ENCODE data around the gene HTR7.
A peak's percentile ranks its signal among the peaks of the same experiment; 100 is the strongest.

HTR7 gene

GRCh38 chr10:90790422-90790821 lies 67.4 kb downstream of the HTR7 start:
- Histone ChIP-seq H3K27me3 (ENCODE audit: insufficient read depth, low read depth) (no peaks in the 10 kb centered on the region), H4K20me1 (ENCODE audit: insufficient read depth) (no peaks in the 10 kb centered on the region), H3K9ac (no peak overlapping the region), H3K4me1 (ENCODE audit: low read depth, poor library complexity, severe bottlenecking) (peaks cover 12% of the 10 kb centered on the region), H3K36me3 (ENCODE audit: insufficient read depth) (no peaks in the 10 kb centered on the region), H3K79me2 (ENCODE audit: insufficient read depth, low read depth) (no peaks in the 10 kb centered on the region), H3K4me3 (IDR thresholded peaks at IDR 0.05; ENCODE audit: insufficient read depth, low read depth, low read length) (no peak overlapping the region), H3K27ac (no peak overlapping the region), H2AFZ (ENCODE audit: low read depth) (no peak overlapping the region), H3K4me2 (no peak overlapping the region)
- TF ChIP-seq CTCF (conservative IDR thresholded peaks at IDR 0.05; ENCODE audit: low read depth, low read length) = no peak

GRCh38 chr10:90788968-90789367 lies 68.9 kb downstream of the HTR7 start:
- H3K4me3 ChIP-seq (IDR thresholded peaks at IDR 0.05; ENCODE audit: insufficient read depth, low read depth, low read length) = no peak overlapping the region
- no peak overlapping the region; the same call in 1 of the 2 replicates for H3K4me2 ChIP-seq
- no peak overlapping the region for H3K27ac ChIP-seq
- H3K4me1 ChIP-seq (ENCODE audit: low read depth, poor library complexity, severe bottlenecking) = peaks cover 12% of the 10 kb centered on the region
- H3K79me2 ChIP-seq (ENCODE audit: insufficient read depth, low read depth) = no peaks in the 10 kb centered on the region
- TF ChIP-seq CTCF (conservative IDR thresholded peaks at IDR 0.05; ENCODE audit: low read depth, low read length) = no peak
- H4K20me1 ChIP-seq (ENCODE audit: insufficient read depth) = no peaks in the 10 kb centered on the region
- H2AFZ ChIP-seq (ENCODE audit: low read depth) = 0 out of 2 replicates have a peak overlapping the region, but pooled peaks have one; percentile 6
- no peaks in the 10 kb centered on the region for H3K36me3 ChIP-seq (ENCODE audit: insufficient read depth)
- no peak overlapping the region for H3K9ac ChIP-seq
- H3K27me3 ChIP-seq (ENCODE audit: insufficient read depth, low read depth) = no peaks in the 10 kb centered on the region

- Histone ChIP-seq H3K36me3 (ENCODE audit: insufficient read depth) (no peaks in the 10 kb centered on the region), H3K27ac (no peak overlapping the region), H3K4me3 (IDR thresholded peaks at IDR 0.05; ENCODE audit: insufficient read depth, low read depth, low read length) (no peak overlapping the region), H2AFZ (ENCODE audit: low read depth) (no peak overlapping the region), H3K9ac (no peak overlapping the region), H3K27me3 (ENCODE audit: insufficient read depth, low read depth) (no peaks in the 10 kb centered on the region), H3K4me2 (no peak overlapping the region), H4K20me1 (ENCODE audit: insufficient read depth) (no peaks in the 10 kb centered on the region), H3K79me2 (ENCODE audit: insufficient read depth, low read depth) (no peaks in the 10 kb centered on the region), H3K4me1 (ENCODE audit: low read depth, poor library complexity, severe bottlenecking) (peaks cover 12% of the 10 kb centered on the region)
- no peak; the same call in 1 of the 2 replicates for TF ChIP-seq CTCF (conservative IDR thresholded peaks at IDR 0.05; ENCODE audit: low read depth, low read length)
Measured at GRCh38 chr10:90788199-90788491, 69.7 kb downstream of the HTR7 start.

GRCh38 chr10:90787393-90788198 lies 70.2 kb downstream of the HTR7 start:
- Histone ChIP-seq H4K20me1 (ENCODE audit: insufficient read depth) (no peaks in the 10 kb centered on the region), H3K27ac (no peak overlapping the region), H3K36me3 (ENCODE audit: insufficient read depth) (no peaks in the 10 kb centered on the region), H3K27me3 (ENCODE audit: insufficient read depth, low read depth) (no peaks in the 10 kb centered on the region), H3K4me2 (no peak overlapping the region), H3K79me2 (ENCODE audit: insufficient read depth, low read depth) (no peaks in the 10 kb centered on the region), H2AFZ (ENCODE audit: low read depth) (no peak overlapping the region), H3K4me1 (ENCODE audit: low read depth, poor library complexity, severe bottlenecking) (peaks cover 12% of the 10 kb centered on the region), H3K4me3 (IDR thresholded peaks at IDR 0.05; ENCODE audit: insufficient read depth, low read depth, low read length) (no peak overlapping the region), H3K9ac (no peak overlapping the region)
- peak; percentile 61; the same call in 1 of the 2 replicates for TF ChIP-seq CTCF (conservative IDR thresholded peaks at IDR 0.05; ENCODE audit: low read depth, low read length)
